ENCODE measurements around the gene TMEM178B.
"Not testable (repeated sequence)": the region's sequence is repeated elsewhere in the genome, so short reads cannot be mapped to it uniquely, and the experiment has no call there.

The TMEM178B gene

GRCh38 chr7:141073641-141074161, at the start of gene TMEM178B:
TSS of gene TMEM178B (plus strand) at chr7:141074064.
- no peak for ATAC-seq

GRCh38 chr7:141024668-141025067, 49.2 kb upstream of the TMEM178B start:
- no peak for ATAC-seq

GRCh38 chr7:141027043-141027442, 46.8 kb upstream of the TMEM178B start:
- ATAC-seq = no peak

GRCh38 chr7:141028767-141029166, 45.1 kb upstream of the TMEM178B start:
- ATAC-seq = no peak

GRCh38 chr7:141032539-141033323, 41.1 kb upstream of the TMEM178B start:
- not testable (repeated sequence) for ATAC-seq

- not testable (repeated sequence) for ATAC-seq
Measured at GRCh38 chr7:141038100-141038499, 35.8 kb upstream of the TMEM178B start.

GRCh38 chr7:141039376-141039775, 34.5 kb upstream of the TMEM178B start:
- ATAC-seq = no peak

- ATAC-seq = no peak
Measured at GRCh38 chr7:141042222-141043193, 31.4 kb upstream of the TMEM178B start.

GRCh38 chr7:141043616-141044015, 30.2 kb upstream of the TMEM178B start:
- ATAC-seq = no peak

- ATAC-seq = no peak
Measured at GRCh38 chr7:141045126-141045841, 28.6 kb upstream of the TMEM178B start.

- ATAC-seq = no peak
Measured at GRCh38 chr7:141045842-141046620, 27.8 kb upstream of the TMEM178B start.

- peak; percentile 84 to 86 for ATAC-seq
Measured at GRCh38 chr7:141053626-141054025, 20.2 kb upstream of the TMEM178B start.

- no peak for ATAC-seq
Measured at GRCh38 chr7:141055146-141055545, 18.7 kb upstream of the TMEM178B start.

GRCh38 chr7:141057788-141058187, 16.1 kb upstream of the TMEM178B start:
- ATAC-seq = no peak

- not testable (repeated sequence) for ATAC-seq
Measured at GRCh38 chr7:141067856-141068255, 6.0 kb upstream of the TMEM178B start.

- no peak for ATAC-seq
Measured at GRCh38 chr7:141071260-141071854, 2.5 kb upstream of the TMEM178B start.

GRCh38 chr7:141071855-141072547, 1.9 kb upstream of the TMEM178B start:
- ATAC-seq = no peak

- ATAC-seq = peak; percentile 28 to 42
Measured at GRCh38 chr7:141072548-141073172, 1.2 kb upstream of the TMEM178B start.

- ATAC-seq = peak in 1 of 2 donors; percentile 28
Measured at GRCh38 chr7:141073173-141073640, 657 bp upstream of the TMEM178B start.
